Heart left ventricle (tissue), 13 donors: ENCODE results near the gene SNAP29.

ENCODE experiments used
- CTCF ChIP-seq, 12 donors: fragments of 200-600 bp; sonication (generic) in 4 of 12; IDR thresholded peaks; one replicate each; pipeline versions ENCODE4 v1.5.0 to v1.8.0; 2018 to 2022; ENCODE audit warnings: antibody characterized with exemption in 12 of 12, mild to moderate bottlenecking in 5 of 12
- POLR2A ChIP-seq, 2 donors: fragments of 450-650 bp; IDR thresholded peaks; one replicate each; pipeline ENCODE4 v1.6.1; 2017; ENCODE audit warnings: antibody characterized with exemption in 2 of 2, mild to moderate bottlenecking in 2 of 2, moderate library complexity in 2 of 2
- donor health status: ischemic (EF 13 %, LVEDD 7.1; RV severe dilation, severe dysfunction).
- donor health status: DM: no; HTN: yes; CAD: no.
- donor health status: DM: no; HTN: no; CAD: no.
- donor health status: ischemic (EF 25% LVEDD 6.9; RV normal size, moderate dysfunction).
- donor health status: ischemic (EF 25% LVEDD 5.7; RV mildly dilated, moderate dysfunction).
- donor health status: ischemic (EF 35%, LVEDD 5.7; RV mildly dilated, moderate dysfunction).
- donor health status: nonischemic (EF 11% LVEDD 7.7; RV severe dilation, severe dysfunction).
- donor health status: DM: yes; HTN: yes; CAD: no.
- donor health status: PGD.
- donor health status: ischemic (EF 29% LVEDD 5.4; RV normal size, mild dysfunction).
- donor health status: nonischemic (EF 23%, LVEDD 6.1; RV moderate dilation, normal function).

GRCh38 chr22:20877715-20878114 is 18.9 kb downstream of the SNAP29 start:
- TF ChIP-seq CTCF (IDR thresholded peaks at IDR 0.05), result no peak
- TF ChIP-seq POLR2A (IDR thresholded peaks at IDR 0.05), result no peak
